ENCODE data around the gene CD6.

CD6 gene

DNA sequence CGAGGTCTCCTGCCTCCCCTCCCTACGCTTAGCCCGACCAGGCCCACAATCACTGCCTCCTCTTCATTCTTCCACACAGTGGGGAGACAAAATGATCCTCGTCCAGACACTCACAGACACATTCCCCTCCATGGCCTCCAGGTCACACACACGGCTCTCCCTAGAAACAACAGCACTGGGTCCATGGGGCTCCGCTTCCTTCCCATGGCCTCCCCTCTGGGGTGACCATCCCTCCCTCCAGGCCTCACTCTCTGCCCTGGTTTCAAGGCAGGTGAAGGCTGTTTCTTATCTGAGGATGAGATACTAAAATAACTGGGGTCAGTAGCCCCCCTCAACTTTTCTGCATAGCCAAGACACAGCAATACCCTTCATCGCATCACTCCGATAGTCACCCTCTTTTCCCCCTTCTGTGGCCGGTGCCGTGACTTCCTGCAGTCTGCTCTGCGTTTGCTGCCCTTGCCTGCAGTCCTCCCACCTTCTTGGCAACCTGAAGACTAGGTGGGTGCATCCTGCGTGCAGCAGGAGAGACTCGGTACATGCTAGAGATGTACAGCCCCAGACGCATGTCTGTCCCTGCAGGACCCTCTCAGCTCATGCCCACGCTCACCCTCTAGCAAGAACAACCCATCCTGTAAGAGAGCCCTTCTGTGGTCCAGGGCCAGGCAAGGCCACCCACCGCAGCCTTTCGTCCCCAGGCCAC, 55.8 kb downstream of the CD6 start:
- Histone ChIP-seq H3K9me3 (no peaks in the 10 kb centered on the region), H3K36me3 (no peaks in the 10 kb centered on the region), H3K4me3 (no peak overlapping the region), H3K27ac (no peak overlapping the region), H3K4me1 (no peaks in the 10 kb centered on the region), H3K27me3 (peaks cover 0 to 30% of the 10 kb centered on the region in 2 donors)
- intact Hi-C loops (cut with DNase I; ENCODE audit: low total_unique reads) = no loop called here
- TF ChIP-seq, protein P1, sequence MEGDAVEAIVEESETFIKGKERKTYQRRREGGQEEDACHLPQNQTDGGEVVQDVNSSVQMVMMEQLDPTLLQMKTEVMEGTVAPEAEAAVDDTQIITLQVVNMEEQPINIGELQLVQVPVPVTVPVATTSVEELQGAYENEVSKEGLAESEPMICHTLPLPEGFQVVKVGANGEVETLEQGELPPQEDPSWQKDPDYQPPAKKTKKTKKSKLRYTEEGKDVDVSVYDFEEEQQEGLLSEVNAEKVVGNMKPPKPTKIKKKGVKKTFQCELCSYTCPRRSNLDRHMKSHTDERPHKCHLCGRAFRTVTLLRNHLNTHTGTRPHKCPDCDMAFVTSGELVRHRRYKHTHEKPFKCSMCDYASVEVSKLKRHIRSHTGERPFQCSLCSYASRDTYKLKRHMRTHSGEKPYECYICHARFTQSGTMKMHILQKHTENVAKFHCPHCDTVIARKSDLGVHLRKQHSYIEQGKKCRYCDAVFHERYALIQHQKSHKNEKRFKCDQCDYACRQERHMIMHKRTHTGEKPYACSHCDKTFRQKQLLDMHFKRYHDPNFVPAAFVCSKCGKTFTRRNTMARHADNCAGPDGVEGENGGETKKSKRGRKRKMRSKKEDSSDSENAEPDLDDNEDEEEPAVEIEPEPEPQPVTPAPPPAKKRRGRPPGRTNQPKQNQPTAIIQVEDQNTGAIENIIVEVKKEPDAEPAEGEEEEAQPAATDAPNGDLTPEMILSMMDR (IDR thresholded peaks at IDR 0.05) = no peak
- no peak for DNase-seq

DNA sequence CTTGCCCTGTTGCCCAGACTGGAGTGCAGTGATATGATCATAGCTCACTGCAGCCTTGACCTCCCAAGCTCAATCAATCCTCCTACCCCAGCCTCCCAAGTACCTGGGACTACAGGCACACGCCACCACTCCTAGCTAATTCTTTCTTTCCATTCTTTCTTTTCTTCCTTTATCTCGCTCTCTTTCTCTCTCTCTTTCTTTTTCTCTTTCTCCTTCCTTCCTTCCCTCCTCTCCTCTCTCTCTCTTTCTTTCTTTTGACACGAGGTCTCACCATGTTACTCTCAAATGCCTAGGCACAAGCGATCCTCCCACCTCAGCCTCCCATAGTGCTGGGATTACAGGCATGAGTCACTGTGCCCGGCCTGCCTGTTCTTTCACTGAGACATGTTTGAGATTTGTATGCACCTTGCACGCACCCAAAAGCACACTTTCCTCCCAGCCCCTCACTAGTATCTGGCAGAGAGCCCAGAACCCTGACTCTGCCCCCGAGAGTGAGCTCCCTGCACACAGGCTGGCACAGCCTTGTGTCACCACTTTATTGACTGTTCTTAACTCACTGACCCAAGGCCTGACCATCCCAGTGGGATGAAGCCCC, 56.8 kb downstream of the CD6 start:
- H3K27me3 ChIP-seq = peaks cover 0 to 25% of the 10 kb centered on the region in 2 donors
- no peak for DNase-seq
- TF ChIP-seq, protein P1 (IDR thresholded peaks at IDR 0.05) = no peak
- H3K9me3 ChIP-seq = no peaks in the 10 kb centered on the region
- no peak overlapping the region for H3K27ac ChIP-seq
- intact Hi-C loops (cut with DNase I; ENCODE audit: low total_unique reads) = no loop called here
- H3K4me1 ChIP-seq = no peaks in the 10 kb centered on the region
- H3K4me3 ChIP-seq = no peak overlapping the region
- no peaks in the 10 kb centered on the region for H3K36me3 ChIP-seq

DNA sequence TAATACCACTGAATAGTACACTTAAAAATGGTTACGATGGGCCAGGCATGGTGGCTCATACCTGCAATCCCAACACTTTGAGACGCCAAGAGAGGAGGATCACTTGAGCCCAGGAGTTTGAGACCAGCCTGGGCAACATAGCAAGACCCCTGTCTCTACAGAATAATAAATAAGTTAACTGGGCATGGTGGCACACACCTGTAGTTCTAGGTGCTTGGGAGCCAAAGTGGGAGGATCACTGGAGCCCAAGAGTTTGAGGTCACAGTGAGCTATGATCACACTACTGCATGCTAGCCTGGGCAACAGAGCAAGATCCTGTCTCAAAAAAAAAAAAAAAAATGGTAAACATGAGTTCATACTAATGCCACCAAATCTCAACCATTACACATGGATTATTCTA, 61.3 kb downstream of the CD6 start:
- no peak for DNase-seq
- Histone ChIP-seq H3K4me1 (no peaks in the 10 kb centered on the region), H3K27ac (no peak overlapping the region), H3K4me3 (no peak overlapping the region), H3K36me3 (no peaks in the 10 kb centered on the region), H3K9me3 (no peaks in the 10 kb centered on the region), H3K27me3 (no peaks in the 10 kb centered on the region)
- intact Hi-C loops (cut with DNase I; ENCODE audit: low total_unique reads) = no loop called here
- TF ChIP-seq, protein P1 (IDR thresholded peaks at IDR 0.05) = no peak

DNA sequence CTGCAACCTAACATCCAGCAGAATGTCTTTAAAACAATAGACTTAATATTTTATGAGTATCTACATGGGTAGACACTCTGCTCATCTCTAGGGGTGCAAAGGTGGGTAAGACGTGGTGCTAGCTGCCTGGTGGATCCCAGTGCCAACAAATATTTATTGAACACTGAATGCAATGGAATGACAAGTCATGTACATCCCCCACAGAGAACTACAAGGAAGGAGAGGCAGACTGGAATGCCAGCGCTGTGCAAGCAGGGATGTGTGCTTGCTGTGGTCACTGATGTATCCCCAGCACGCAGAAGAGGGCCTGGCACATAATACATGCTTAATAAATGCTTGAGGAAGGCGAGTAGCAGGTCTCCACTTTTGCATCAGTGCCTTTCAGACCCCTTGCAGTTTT, 61.9 kb downstream of the CD6 start:
- Histone ChIP-seq H3K36me3 (no peaks in the 10 kb centered on the region), H3K4me3 (no peak overlapping the region), H3K9me3 (no peaks in the 10 kb centered on the region), H3K4me1 (no peaks in the 10 kb centered on the region), H3K27ac (no peak overlapping the region), H3K27me3 (no peaks in the 10 kb centered on the region)
- no peak for DNase-seq
- intact Hi-C loops (cut with DNase I; ENCODE audit: low total_unique reads) = no loop called here
- TF ChIP-seq, protein P1 (IDR thresholded peaks at IDR 0.05) = no peak

DNA sequence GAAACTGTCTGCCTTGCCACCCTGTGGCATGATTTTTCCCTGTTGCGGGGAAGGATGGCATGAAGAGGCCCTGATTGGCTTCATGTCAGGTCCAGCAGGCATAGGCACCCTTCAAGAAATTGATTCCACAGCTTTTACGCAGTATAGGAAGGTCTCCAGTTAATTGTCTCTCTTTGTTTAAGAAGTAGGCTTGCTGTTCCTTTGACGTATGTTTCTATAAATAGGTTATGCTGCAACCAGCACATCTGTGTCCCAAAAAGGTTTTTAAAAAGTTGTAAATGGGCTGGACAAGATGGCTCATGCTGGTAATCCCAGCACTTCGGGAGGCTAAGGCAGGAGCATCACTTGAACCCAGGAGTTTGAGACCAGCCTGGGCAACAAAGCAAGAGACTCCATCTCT, 62.6 kb downstream of the CD6 start:
- TF ChIP-seq, protein P1 (IDR thresholded peaks at IDR 0.05) = no peak
- Histone ChIP-seq H3K36me3 (no peaks in the 10 kb centered on the region), H3K4me3 (no peak overlapping the region), H3K9me3 (no peaks in the 10 kb centered on the region), H3K27ac (no peak overlapping the region), H3K27me3 (no peaks in the 10 kb centered on the region), H3K4me1 (no peaks in the 10 kb centered on the region)
- intact Hi-C loops (cut with DNase I; ENCODE audit: low total_unique reads) = no loop called here
- no peak for DNase-seq
